Caco-2 (cell line): ENCODE measurements around the gene KRT73. TPM values are rescaled to one million over a fixed set of nuclear protein-coding genes. Genes with fewer than 3 reads are reported as not detected.

Experiments
- BruUV-seq: library from RNA; stranded (reverse); fragments of 400-500 nt; replicated peaks from 2 replicates; lab custom pipeline; 2021; lab: Mats Ljungman, UMichigan
- CTCF ChIA-PET: fragments of 300-600 bp; sonication (Branson Sonifier 250); formaldehyde crosslinking; loops from one replicate; lab custom pipeline; 2022; ENCODE audit warnings: antibody characterized with exemption; lab: Charles Lee
- POLR2A ChIA-PET: fragments of 300-600 bp; sonication (Branson Sonifier 250); formaldehyde crosslinking; loops from one replicate; lab custom pipeline; 2022; ENCODE audit warnings: antibody characterized with exemption; lab: Charles Lee
- DNase-seq, 2 experiments: peaks; one replicate each; pipeline versions ENCODE4 v3.0.0 to v3.0.0-alpha.2; 2020 to 2022
- H3K27me3 ChIP-seq: replicated peaks from 2 replicates; pipeline ENCODE4 v1.6.0; 2011; ENCODE audit warnings: low read length; ENCODE audit not compliant: control insufficient read depth, insufficient read depth
- H3K36me3 ChIP-seq: 2 replicates; pipeline ENCODE4 v1.5.1; 2011; ENCODE audit warnings: low read length; ENCODE audit not compliant: control insufficient read depth, insufficient read depth
- H3K4me1 ChIP-seq: fragments of 250-450 bp; sonication (Bioruptor Pico); 2 replicates; pipeline ENCODE4 v1.5.1; 2020; ENCODE audit warnings: mild to moderate bottlenecking
- H3K4me3 ChIP-seq: 2 replicates; pipeline ENCODE4 v1.5.1; 2011; ENCODE audit warnings: low read depth, mild to moderate bottlenecking, control low read depth, low read length
- H3K9me3 ChIP-seq: fragments of 250-450 bp; sonication (Bioruptor Pico); 2 replicates; pipeline ENCODE4 v1.5.1; 2020; ENCODE audit warnings: mild to moderate bottlenecking, moderate library complexity
- H3K27ac Mint-ChIP-seq: one replicate; pipeline ENCODE4 v1.8.0; 2022; ENCODE audit warnings: mixed read lengths; ENCODE audit not compliant: unreplicated experiment
- H3K27me3 Mint-ChIP-seq: one replicate; pipeline ENCODE4 v1.8.0; 2022; ENCODE audit warnings: mixed read lengths; ENCODE audit not compliant: insufficient read depth, unreplicated experiment
- H3K36me3 Mint-ChIP-seq: one replicate; pipeline ENCODE4 v1.8.0; 2022; ENCODE audit warnings: mild to moderate bottlenecking, mixed read lengths; ENCODE audit not compliant: insufficient read depth, unreplicated experiment
- H3K4me1 Mint-ChIP-seq: one replicate; pipeline ENCODE4 v1.8.0; 2022; ENCODE audit warnings: low read depth, mixed read lengths; ENCODE audit not compliant: unreplicated experiment
- H3K4me3 Mint-ChIP-seq: one replicate; pipeline ENCODE4 v1.8.0; 2022; ENCODE audit warnings: mild to moderate bottlenecking, moderate library complexity, mixed read lengths; ENCODE audit not compliant: unreplicated experiment
- H3K9me3 Mint-ChIP-seq: one replicate; pipeline ENCODE4 v1.8.0; 2022; ENCODE audit warnings: mixed read lengths; ENCODE audit not compliant: unreplicated experiment
- CTCF ChIP-seq, 2 experiments: fragments of 200-600 bp in 1 of 2; IDR thresholded peaks; 1 replicate in 1 of 2; 2 replicates in 1 of 2; pipeline versions ENCODE4 v1.5.1 to v1.8.0; 2011 to 2022; ENCODE audit warnings: antibody characterized with exemption in 1 of 2, control low read depth in 1 of 2, inconsistent platforms in 1 of 2, low read depth in 1 of 2, low read length in 1 of 2, mild to moderate bottlenecking in 1 of 2, moderate library complexity in 1 of 2; ENCODE audit not compliant: insufficient read depth in 1 of 2, severe bottlenecking in 1 of 2, unreplicated experiment in 1 of 2
- intact Hi-C: fragments of 100-400 bp; cut with micrococcal nuclease; formaldehyde crosslinking; loops from one replicate; pipeline ENCODE4 v1.10.0; 2022; ENCODE audit not compliant: unreplicated experiment
- total RNA-seq: library from RNA; stranded (reverse); gene quantifications from 2 replicates; pipeline ENCODE4 v1.2.3, GENCODE V29; 2022

Gene KRT73
- total RNA-seq, 1 experiment from 2014 or later, result not detected

GRCh38 chr12:52659951-52660350 lies 41.6 kb upstream of the KRT73 start:
- H3K4me3 Mint-ChIP-seq, result no peak overlapping the region
- no TSS peak for BruUV-seq
- no peak for DNase-seq

GRCh38 chr12:52659395-52659794 lies 41.0 kb upstream of the KRT73 start:
- H3K27ac Mint-ChIP-seq, result no peak overlapping the region
- H3K27me3 Mint-ChIP-seq, result peaks cover 29% of the 10 kb centered on the region
- TF ChIP-seq CTCF (IDR thresholded peaks at IDR 0.05; ENCODE audit: insufficient read depth in 1 of 2, low read depth in 1 of 2, low read length in 1 of 2, severe bottlenecking in 1 of 2, unreplicated experiment in 1 of 2), result no peak
- intact Hi-C loops, result no loop called here
- no peaks in the 10 kb centered on the region for H3K9me3 ChIP-seq
- no peaks in the 10 kb centered on the region for H3K9me3 Mint-ChIP-seq
- H3K27me3 ChIP-seq, result no peaks in the 10 kb centered on the region; the same call in none of the 2 replicates
- no peak for DNase-seq
- H3K4me1 ChIP-seq, result no peaks in the 10 kb centered on the region
- CTCF ChIA-PET, result no interaction called here
- H3K36me3 ChIP-seq, result no peaks in the 10 kb centered on the region
- no peak overlapping the region for H3K4me3 ChIP-seq
- no peak overlapping the region for H3K4me3 Mint-ChIP-seq
- POLR2A ChIA-PET, result no interaction called here
- H3K4me1 Mint-ChIP-seq, result no peaks in the 10 kb centered on the region
- H3K36me3 Mint-ChIP-seq, result no peaks in the 10 kb centered on the region
- BruUV-seq, result no TSS peak

More at GRCh38 chr12:52659951-52660350, 41.6 kb upstream of the KRT73 start:
- no peaks in the 10 kb centered on the region for H3K36me3 ChIP-seq
- H3K27ac Mint-ChIP-seq, result no peak overlapping the region
- H3K9me3 ChIP-seq, result no peaks in the 10 kb centered on the region
- H3K36me3 Mint-ChIP-seq, result no peaks in the 10 kb centered on the region
- no peaks in the 10 kb centered on the region; the same call in none of the 2 replicates for H3K27me3 ChIP-seq
- intact Hi-C loops, result no loop called here
- CTCF ChIA-PET, result no interaction called here
- no peak overlapping the region for H3K4me3 ChIP-seq
- no peaks in the 10 kb centered on the region for H3K4me1 Mint-ChIP-seq
- no peak for TF ChIP-seq CTCF (IDR thresholded peaks at IDR 0.05; ENCODE audit: insufficient read depth in 1 of 2, low read depth in 1 of 2, low read length in 1 of 2, severe bottlenecking in 1 of 2, unreplicated experiment in 1 of 2)
- H3K9me3 Mint-ChIP-seq, result no peaks in the 10 kb centered on the region
- H3K27me3 Mint-ChIP-seq, result peaks cover 29% of the 10 kb centered on the region
- no peaks in the 10 kb centered on the region for H3K4me1 ChIP-seq
- POLR2A ChIA-PET, result no interaction called here

GRCh38 chr12:52658196-52658595 lies 39.8 kb upstream of the KRT73 start:
- CTCF ChIA-PET, result no interaction called here
- POLR2A ChIA-PET, result no interaction called here
- no peaks in the 10 kb centered on the region for H3K9me3 Mint-ChIP-seq
- Histone ChIP-seq H3K9me3 (no peaks in the 10 kb centered on the region), H3K36me3 (no peaks in the 10 kb centered on the region), H3K4me1 (no peaks in the 10 kb centered on the region), H3K27me3 (no peaks in the 10 kb centered on the region; the same call in none of the 2 replicates), H3K4me3 (no peak overlapping the region)
- intact Hi-C loops, result no loop called here
- BruUV-seq, result no TSS peak
- DNase-seq, result no peak
- no peak for TF ChIP-seq CTCF (IDR thresholded peaks at IDR 0.05; ENCODE audit: insufficient read depth in 1 of 2, low read depth in 1 of 2, low read length in 1 of 2, severe bottlenecking in 1 of 2, unreplicated experiment in 1 of 2)
- no peaks in the 10 kb centered on the region for H3K4me1 Mint-ChIP-seq
- H3K4me3 Mint-ChIP-seq, result no peak overlapping the region
- peaks cover 25% of the 10 kb centered on the region for H3K27me3 Mint-ChIP-seq
- H3K27ac Mint-ChIP-seq, result no peak overlapping the region
- H3K36me3 Mint-ChIP-seq, result no peaks in the 10 kb centered on the region
